SU-DHL-6 (cell line): ENCODE data around the gene DPP6.

Source experiments
- CTCF ChIP-seq: fragments of 200-600 bp; sonication (generic); IDR thresholded peaks from one replicate; pipeline ENCODE4 v1.5.1; 2017; ENCODE audit warnings: antibody characterized with exemption, mild to moderate bottlenecking, low read length, moderate library complexity; ENCODE audit not compliant: insufficient read depth, poor library complexity, severe bottlenecking
- EZH2phosphoT487 ChIP-seq: fragments of 200-600 bp; sonication (generic), shearing (Covaris generic); conservative IDR thresholded peaks from 2 replicates; pipeline ENCODE4 v1.6.1; 2018; ENCODE audit warnings: mild to moderate bottlenecking, antibody characterized with exemption, low read length, moderate library complexity, mixed read lengths

GRCh38 chr7:154677454-154677853, 625.3 kb downstream of the DPP6 start:
- TF ChIP-seq CTCF (no peak), EZH2phosphoT487 (no peak)
